HepG2 (cell line): ENCODE data around the gene MATK. TPM values are rescaled to one million over a fixed set of nuclear protein-coding genes. Genes with fewer than 3 reads are reported as not detected.

Experiments
- ARID2 ChIP-seq: sonication (generic); formaldehyde crosslinking; IDR thresholded peaks from 2 replicates; pipeline ENCODE4 v1.8.1; 2022; ENCODE audit warnings: mild to moderate bottlenecking, missing genetic modification reagents, borderline replicate concordance
- HCFC1 ChIP-seq: fragments of 150-350 bp; IDR thresholded peaks from 2 replicates; pipeline ENCODE4 v1.6.1; 2014; ENCODE audit warnings: low read depth, low read length
- HNF1A ChIP-seq, 2 experiments: sonication (generic) in 1 of 2; formaldehyde crosslinking in 1 of 2; IDR thresholded peaks; 2 replicates each; pipeline versions ENCODE4 v1.4.0 to v1.6.1; 2016 to 2020; ENCODE audit warnings: borderline replicate concordance in 1 of 2, low read depth in 1 of 2, mild to moderate bottlenecking in 1 of 2, missing genetic modification reagents in 1 of 2
- JUN ChIP-seq: sonication (generic); formaldehyde crosslinking; IDR thresholded peaks from 2 replicates; pipeline ENCODE4 v1.4.0; 2020; ENCODE audit warnings: mild to moderate bottlenecking, missing genetic modification reagents
- KDM6A ChIP-seq: IDR thresholded peaks from 2 replicates; pipeline ENCODE4 v1.6.1; 2016; ENCODE audit warnings: low read depth
- MTF2 ChIP-seq: sonication (generic); formaldehyde crosslinking; IDR thresholded peaks from 2 replicates; pipeline ENCODE4 v1.5.0; 2020; ENCODE audit warnings: missing genetic modification reagents, borderline replicate concordance
- PTBP1 ChIP-seq: fragments of 200-400 bp; formaldehyde crosslinking; IDR thresholded peaks from 2 replicates; pipeline ENCODE4 v1.6.1; 2018; ENCODE audit warnings: low read length, low read depth; ENCODE audit not compliant: poor library complexity, severe bottlenecking
- REXO4 ChIP-seq: sonication (generic); formaldehyde crosslinking; IDR thresholded peaks from 2 replicates; pipeline ENCODE4 v1.8.0; 2022; ENCODE audit warnings: missing genetic modification reagents, mild to moderate bottlenecking, borderline replicate concordance
- SKIL ChIP-seq: sonication (generic); formaldehyde crosslinking; IDR thresholded peaks from 2 replicates; pipeline ENCODE4 v1.8.0; 2022; ENCODE audit warnings: missing genetic modification reagents, mild to moderate bottlenecking, moderate library complexity, borderline replicate concordance
- SNAPC2 ChIP-seq: sonication (generic); formaldehyde crosslinking; IDR thresholded peaks from 2 replicates; pipeline ENCODE4 v1.8.1; 2022; ENCODE audit warnings: mild to moderate bottlenecking, missing genetic modification reagents
- TBX3 ChIP-seq: fragments of 450-650 bp; IDR thresholded peaks from 2 replicates; pipeline ENCODE4 v1.6.1; 2017; ENCODE audit warnings: antibody characterized with exemption, mild to moderate bottlenecking, inconsistent platforms, borderline replicate concordance
- YY1 ChIP-seq: IDR thresholded peaks from 2 replicates; pipeline ENCODE4 v1.6.1; 2011; ENCODE audit warnings: low read length, low read depth, moderate library complexity, mild to moderate bottlenecking; ENCODE audit not compliant: insufficient read depth, insufficient replicate concordance
- ZBTB26 ChIP-seq: IDR thresholded peaks from 2 replicates; pipeline ENCODE4 v1.6.1; 2016; ENCODE audit warnings: missing compliant biosample characterization, missing genetic modification reagents, borderline replicate concordance
- ZEB1 ChIP-seq: IDR thresholded peaks from 2 replicates; pipeline ENCODE4 v1.6.1; 2012; ENCODE audit warnings: mild to moderate bottlenecking, low read depth, inconsistent platforms; ENCODE audit not compliant: insufficient replicate concordance
- ZNF326 ChIP-seq: sonication (generic); formaldehyde crosslinking; IDR thresholded peaks from 2 replicates; pipeline ENCODE4 v1.4.0; 2020; ENCODE audit warnings: missing genetic modification reagents, borderline replicate concordance
- ZNF33A ChIP-seq: sonication (generic); formaldehyde crosslinking; IDR thresholded peaks from 2 replicates; pipeline ENCODE4 v1.5.1; 2020; ENCODE audit warnings: missing genetic modification reagents, mild to moderate bottlenecking, moderate library complexity, borderline replicate concordance
- ZNF589 ChIP-seq: sonication (generic); formaldehyde crosslinking; conservative IDR thresholded peaks from 2 replicates; pipeline ENCODE4 v1.8.0; 2022; ENCODE audit warnings: mild to moderate bottlenecking, moderate library complexity, missing genetic modification reagents
- ZNF678 ChIP-seq: sonication (generic); formaldehyde crosslinking; IDR thresholded peaks from 2 replicates; pipeline ENCODE4 v1.4.0; 2020; ENCODE audit warnings: mild to moderate bottlenecking, missing genetic modification reagents
- polyA plus RNA-seq, 8 experiments: library from polyadenylated mRNA; depleted of rRNA in 3 of 8; stranded (reverse) in 7 of 8; unstranded in 1 of 8; fragments of >200 nt; fragmentation: Illumina TruSeq in 4 of 8; extraction: Trizol in 4 of 8; gene quantifications; 2 replicates each; pipeline versions ENCODE4 v1.2.1 to v1.2.3, GENCODE V29; 2011 to 2016; ENCODE audit warnings: low read depth in 4 of 8, missing spikeins in 1 of 8, mixed read lengths in 1 of 8; ENCODE audit not compliant: insufficient read depth in 1 of 8
- total RNA-seq, 5 experiments: library from RNA; depleted of rRNA; stranded (reverse); fragments of >200 nt; fragmentation: Illumina TruSeq; extraction: Trizol; gene quantifications; 2 replicates each; pipeline ENCODE4 v1.2.3, GENCODE V29; 2016; ENCODE audit warnings: low read depth in 1 of 5

MATK gene
- total and polyA plus RNA-seq, 2 of the 13 experiments (the other 11 are each of a cell fraction or from before 2014, with no cell fraction given) = 0.09 TPM; not detected in 1

- TF ChIP-seq YY1 (peak; percentile 91), REXO4 (no peak), SKIL (no peak), ZNF678 (CRISPR knock-in tag) (no peak), SNAPC2 (CRISPR knock-in tag) (no peak), KDM6A (CRISPR knock-in tag) (no peak), ZNF33A (no peak), ARID2 (CRISPR knock-in tag) (0 out of 2 replicates have a peak, but pooled peaks have one; percentile 37), HNF1A (IDR thresholded peaks at IDR 0.05; ENCODE audit: low read depth) (no peak), HNF1A (CRISPR knock-in tag; IDR thresholded peaks at IDR 0.05; ENCODE audit: borderline replicate concordance) (no peak; the same call in 1 of the 2 replicates), ZNF326 (CRISPR knock-in tag) (no peak), TBX3 (peak; percentile 55; the same call in 1 of the 2 replicates), PTBP1 (no peak), ZBTB26 (CRISPR knock-in tag) (no peak), MTF2 (CRISPR knock-in tag) (no peak), ZNF589 (CRISPR knock-in tag) (no peak), ZEB1 (no peak), JUN (CRISPR knock-in tag) (0 out of 2 replicates have a peak, but pooled peaks have one; percentile 51), HCFC1 (peak; percentile 83)
Observed at GRCh38 chr19:3762501-3763459, 23.4 kb downstream of the MATK start, which contains the start of gene MRPL54 (continued).
